ENCODE data around the gene EXD3. TPM values are rescaled to one million over a fixed set of nuclear protein-coding genes. Genes with fewer than 3 reads are reported as not detected.

EXD3 gene
- polyA plus RNA-seq, 1 experiment: 4.0 TPM

- POLR2A ChIA-PET: interaction anchor here (0.7 to 2.6 kb wide), 2 partner anchors 10 to 27 kb away, joined by 4 to 9 read pairs; partner anchors contain the start of genes TOR4A and TUBB4B
- Histone ChIP-seq H3K4me3 (ENCODE audit: low read depth, low read length) (no peak overlapping the region), H3K9me3 (ENCODE audit: control insufficient read depth, insufficient read depth, low read length) (no peaks in the 10 kb centered on the region; the same call in 1 of the 2 replicates), H3K27ac (ENCODE audit: low read depth, low read length) (peak overlapping the region; percentile 57), H3K27me3 (ENCODE audit: control insufficient read depth, insufficient read depth, low read length) (no peaks in the 10 kb centered on the region)
- DNase-seq (ENCODE audit: low read depth, low spot score): no peak
- CTCF ChIA-PET: no interaction called here
- no peak for TF ChIP-seq CTCF (IDR thresholded peaks at IDR 0.05; ENCODE audit: low read depth, low read length)
These were observed 155.0 kb downstream of the EXD3 start for GRCh38 chr9:137267933-137268355.

- ChIA-PET CTCF (no interaction called here), POLR2A (interaction anchor here (0.9 to 1.0 kb wide), 2 partner anchors 10 to 26 kb away, joined by 3 read pairs; partner anchors contain the start of gene TUBB4B)
- TF ChIP-seq CTCF (IDR thresholded peaks at IDR 0.05; ENCODE audit: low read depth, low read length): no peak
- no peaks in the 10 kb centered on the region for H3K27me3 ChIP-seq (ENCODE audit: control insufficient read depth, insufficient read depth, low read length)
- H3K4me3 ChIP-seq (ENCODE audit: low read depth, low read length): no peak overlapping the region
- no peak for DNase-seq (ENCODE audit: low read depth, low spot score)
- no peak overlapping the region for H3K27ac ChIP-seq (ENCODE audit: low read depth, low read length)
- no peaks in the 10 kb centered on the region; the same call in 1 of the 2 replicates for H3K9me3 ChIP-seq (ENCODE audit: control insufficient read depth, insufficient read depth, low read length)
These were observed 156.1 kb downstream of the EXD3 start for GRCh38 chr9:137266585-137267453.

- CTCF ChIA-PET: no interaction called here
- DNase-seq (ENCODE audit: low read depth, low spot score): no peak
- Histone ChIP-seq H3K9me3 (ENCODE audit: control insufficient read depth, insufficient read depth, low read length) (no peaks in the 10 kb centered on the region; the same call in 1 of the 2 replicates), H3K4me3 (ENCODE audit: low read depth, low read length) (no peak overlapping the region), H3K27ac (ENCODE audit: low read depth, low read length) (no peak overlapping the region), H3K27me3 (ENCODE audit: control insufficient read depth, insufficient read depth, low read length) (no peaks in the 10 kb centered on the region)
- no peak for TF ChIP-seq CTCF (IDR thresholded peaks at IDR 0.05; ENCODE audit: low read depth, low read length)
- POLR2A ChIA-PET: interaction anchor here (0.9 to 1.3 kb wide), 3 partner anchors 10 to 26 kb away, joined by 3 to 5 read pairs (median 3); partner anchors contain the start of genes TOR4A and TUBB4B
These were observed 156.8 kb downstream of the EXD3 start for GRCh38 chr9:137266162-137266527.

DNA sequence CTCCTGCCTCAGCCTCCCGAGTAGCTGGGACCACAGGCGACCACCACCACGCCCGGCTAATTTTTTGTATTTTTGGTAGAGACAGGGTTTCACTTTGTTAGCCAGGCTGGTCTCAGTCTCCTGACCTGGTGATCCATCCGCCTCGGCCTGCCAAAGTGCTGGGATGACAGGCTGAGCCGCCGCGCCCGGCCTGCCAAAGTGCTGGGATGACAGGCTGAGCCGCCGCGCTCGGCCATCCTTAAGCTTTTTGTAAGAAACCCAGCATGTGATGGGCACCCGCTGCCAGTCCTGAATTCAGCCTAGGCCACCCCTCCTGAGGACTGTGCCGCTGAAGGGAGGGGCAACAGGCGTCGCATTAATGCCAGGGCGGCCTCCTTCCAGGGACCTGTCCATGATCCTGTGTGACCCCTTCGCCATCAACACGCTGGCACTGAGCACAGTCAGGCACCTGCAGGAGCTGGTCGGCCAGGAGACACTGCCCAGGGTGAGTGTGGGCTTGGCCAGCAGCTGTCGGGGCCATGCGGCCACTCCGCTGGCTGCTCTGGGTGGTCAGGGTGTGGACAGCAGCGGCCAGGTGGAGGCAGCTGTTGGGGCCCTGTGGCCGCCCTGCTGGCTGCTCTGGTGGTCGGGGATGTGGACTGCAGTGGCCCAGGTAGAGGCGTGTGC, 157.3 kb downstream of the EXD3 start:
- CTCF ChIA-PET: no interaction called here
- POLR2A ChIA-PET: interaction anchor here (0.8 to 1.3 kb wide), 3 partner anchors 9 to 25 kb away, joined by 3 to 5 read pairs (median 3); partner anchors contain the start of gene TOR4A
- H3K4me3 ChIP-seq (ENCODE audit: low read depth, low read length): no peak overlapping the region
- DNase-seq (ENCODE audit: low read depth, low spot score): no peak
- no peaks in the 10 kb centered on the region; the same call in 1 of the 2 replicates for H3K9me3 ChIP-seq (ENCODE audit: control insufficient read depth, insufficient read depth, low read length)
- no peak for TF ChIP-seq CTCF (IDR thresholded peaks at IDR 0.05; ENCODE audit: low read depth, low read length)
- H3K27ac ChIP-seq (ENCODE audit: low read depth, low read length): no peak overlapping the region
- no peaks in the 10 kb centered on the region for H3K27me3 ChIP-seq (ENCODE audit: control insufficient read depth, insufficient read depth, low read length)
